HCT116 (cell line): ENCODE measurements around the gene ROBO1. TPM values are rescaled to one million over a fixed set of nuclear protein-coding genes. Genes with fewer than 3 reads are reported as not detected.

Experiments
- ATAC-seq: fragments of 200-7000 bp; cut with Tn5 transposase; 2 replicates; pipeline ENCODE4 v1.9.1; 2020; ENCODE audit warnings: mild to moderate bottlenecking, moderate library complexity
- BruUV-seq: library from RNA; stranded (reverse); fragments of 400-500 nt; replicated peaks from 2 replicates; lab custom pipeline; 2021; lab: Mats Ljungman, UMichigan
- CTCF ChIA-PET: fragments of 300-600 bp; sonication (Branson Sonifier 250); formaldehyde crosslinking; loops from one replicate; lab custom pipeline; 2021; ENCODE audit warnings: antibody characterized with exemption; lab: Charles Lee
- POLR2A ChIA-PET: fragments of 300-600, 350-600 bp; sonication (Branson Sonifier 250); formaldehyde crosslinking; loops from one replicate; lab custom pipeline; 2021; ENCODE audit warnings: antibody characterized with exemption; lab: Charles Lee
- RAD21 ChIA-PET, 2 experiments: fragments of 300-600 bp; sonication (Branson Sonifier 250); formaldehyde crosslinking; loops; one replicate each; lab custom pipeline; 2023; ENCODE audit warnings: low total read pairs in 2 of 2; ENCODE audit not compliant: uncharacterized antibody in 2 of 2, unreplicated experiment in 2 of 2, low non-redundant PET in 1 of 2; lab: Charles Lee
- DNase-seq: peaks from one replicate; pipeline ENCODE4 v3.0.0-alpha.2; 2010; ENCODE audit warnings: low read depth, low spot score
- H2AFZ ChIP-seq: fragments of 200-600 bp; shearing (Covaris generic), sonication (generic); 2 replicates; pipeline ENCODE4 v1.6.1; 2017; ENCODE audit warnings: low read depth, mixed run types, mixed read lengths, antibody characterized with exemption, low read length; ENCODE audit not compliant: poor library complexity, severe bottlenecking
- H3K27ac ChIP-seq: 2 replicates; pipeline ENCODE4 v1.5.1; 2012; ENCODE audit warnings: low read depth, low read length
- H3K27me3 ChIP-seq: fragments of 200-600 bp; sonication (generic); 2 replicates; pipeline ENCODE4 v1.6.1; 2016; ENCODE audit warnings: mixed run types, low read length, mixed read lengths; ENCODE audit not compliant: insufficient read depth
- H3K36me3 ChIP-seq, 2 experiments: fragments of 200-500 bp in 1 of 2; fragments of 200-600 bp in 1 of 2; sonication (Bioruptor generic) in 1 of 2; sonication (generic) in 1 of 2; 2 replicates each; pipeline versions ENCODE4 v1.5.1 to v1.6.1; 2014 to 2016; ENCODE audit warnings: low read length in 2 of 2, inconsistent platforms in 1 of 2, mixed read lengths in 1 of 2, mixed run types in 1 of 2; ENCODE audit not compliant: insufficient read depth in 2 of 2, control insufficient read depth in 1 of 2
- H3K4me1 ChIP-seq, 2 experiments: fragments of 200-600 bp in 1 of 2; sonication (generic) in 1 of 2; 2 replicates each; pipeline versions ENCODE4 v1.5.1 to v1.6.1; 2012 to 2017; ENCODE audit warnings: low read length in 2 of 2, inconsistent platforms in 1 of 2, mild to moderate bottlenecking in 1 of 2, mixed read lengths in 1 of 2, mixed run types in 1 of 2, moderate library complexity in 1 of 2; ENCODE audit not compliant: insufficient read depth in 2 of 2, control insufficient read depth in 1 of 2
- H3K4me2 ChIP-seq: fragments of 200-600 bp; sonication (generic); 2 replicates; pipeline ENCODE4 v1.6.1; 2017; ENCODE audit warnings: mixed run types, low read length, mixed read lengths
- H3K4me3 ChIP-seq, 2 experiments: fragments of 200-600 bp in 1 of 2; sonication (generic) in 1 of 2; replicated peaks in 1 of 2; 2 replicates each; pipeline ENCODE4 v1.5.1; 2011 to 2016; ENCODE audit warnings: low read length in 2 of 2, control low read depth in 1 of 2, low read depth in 1 of 2, mild to moderate bottlenecking in 1 of 2, mixed read lengths in 1 of 2, mixed run types in 1 of 2
- H3K79me2 ChIP-seq: fragments of 200-600 bp; sonication (generic); 2 replicates; pipeline ENCODE4 v1.6.1; 2017; ENCODE audit warnings: mild to moderate bottlenecking, mixed run types, low read length, moderate library complexity, mixed read lengths; ENCODE audit not compliant: insufficient read depth
- H3K9ac ChIP-seq: fragments of 200-600 bp; sonication (generic); 2 replicates; pipeline ENCODE4 v1.6.1; 2016; ENCODE audit warnings: low read length, mixed read lengths
- H3K9me2 ChIP-seq: fragments of 200-600 bp; sonication (generic), shearing (Covaris generic); 2 replicates; pipeline ENCODE4 v1.6.1; 2017; ENCODE audit warnings: mixed run types, mild to moderate bottlenecking, moderate library complexity; ENCODE audit not compliant: insufficient read depth
- H3K9me3 ChIP-seq, 2 experiments: fragments of 200-500 bp in 1 of 2; fragments of 200-600 bp in 1 of 2; sonication (Bioruptor generic) in 1 of 2; sonication (generic) in 1 of 2; 2 replicates each; pipeline ENCODE4 v1.6.1; 2014 to 2017; ENCODE audit warnings: low read length in 2 of 2, mixed read lengths in 2 of 2, inconsistent platforms in 1 of 2, low read depth in 1 of 2, mild to moderate bottlenecking in 1 of 2, mixed run types in 1 of 2, moderate library complexity in 1 of 2; ENCODE audit not compliant: control insufficient read depth in 1 of 2, insufficient read depth in 1 of 2
- H4K20me1 ChIP-seq: fragments of 200-600 bp; sonication (generic), shearing (Covaris generic); 2 replicates; pipeline ENCODE4 v1.6.1; 2017; ENCODE audit warnings: mixed run types, mild to moderate bottlenecking, moderate library complexity; ENCODE audit not compliant: insufficient read depth
- CEBPB ChIP-seq: IDR thresholded peaks from 2 replicates; pipeline ENCODE4 v1.6.1; 2012; ENCODE audit warnings: low read depth
- ELF1 ChIP-seq: IDR thresholded peaks from 2 replicates; pipeline ENCODE4 v1.6.1; 2012; ENCODE audit warnings: low read depth, borderline replicate concordance
- EZH2 ChIP-seq: fragments of 200-600 bp; sonication (generic); IDR thresholded peaks from 2 replicates; pipeline ENCODE4 v1.6.1; 2017; ENCODE audit warnings: antibody characterized with exemption, mixed run types
- EZH2phosphoT487 ChIP-seq: fragments of 200-600 bp; IDR thresholded peaks from 2 replicates; pipeline ENCODE4 v1.6.1; 2018; ENCODE audit warnings: antibody characterized with exemption, borderline replicate concordance
- FOSL1 ChIP-seq: IDR thresholded peaks from 2 replicates; pipeline ENCODE4 v1.6.1; 2012; ENCODE audit warnings: low read depth
- JUND ChIP-seq: IDR thresholded peaks from 2 replicates; pipeline ENCODE4 v1.6.1; 2012
- POLR2A ChIP-seq: IDR thresholded peaks from 2 replicates; pipeline ENCODE4 v1.7.0; 2011; ENCODE audit warnings: borderline replicate concordance; ENCODE audit not compliant: insufficient read depth, insufficient read length; ENCODE audit errors: extremely low read depth
- RAD21 ChIP-seq: IDR thresholded peaks from 2 replicates; pipeline ENCODE4 v1.6.1; 2012; ENCODE audit warnings: low read depth, mild to moderate bottlenecking
- REST ChIP-seq: IDR thresholded peaks from 2 replicates; pipeline ENCODE4 v1.6.1; 2012; ENCODE audit warnings: low read depth
- SIN3A ChIP-seq: IDR thresholded peaks from 2 replicates; pipeline ENCODE4 v1.6.1; 2012; ENCODE audit warnings: low read depth
- SP1 ChIP-seq: IDR thresholded peaks from 2 replicates; pipeline ENCODE4 v1.6.1; 2012; ENCODE audit warnings: low read depth
- SRF ChIP-seq: IDR thresholded peaks from 2 replicates; pipeline ENCODE4 v1.6.1; 2012; ENCODE audit warnings: low read depth
- ZFX ChIP-seq: fragments of 450-650 bp; IDR thresholded peaks from 2 replicates; pipeline ENCODE4 v1.6.1; 2017
- ZNF274 ChIP-seq: fragments of 200-500 bp; sonication (Bioruptor generic); IDR thresholded peaks from 2 replicates; pipeline ENCODE4 v1.6.1; 2014; ENCODE audit warnings: mild to moderate bottlenecking, low read depth, low read length, inconsistent platforms
- intact Hi-C: fragments of 100-400 bp; cut with micrococcal nuclease; formaldehyde crosslinking; loops from 2 replicates; pipeline ENCODE4 v1.10.0; 2022
- total RNA-seq: library from RNA; stranded (reverse); gene quantifications from one replicate; pipeline ENCODE4 v1.2.1, GENCODE V29; 2021; ENCODE audit not compliant: unreplicated experiment
- TF ChIP-seq, protein P1 (sequence below): IDR thresholded peaks from 2 replicates; pipeline ENCODE4 v1.6.1; 2011; ENCODE audit warnings: mild to moderate bottlenecking, low read length, moderate library complexity; ENCODE audit not compliant: insufficient replicate concordance; ENCODE audit errors: extremely low read depth
- TF ChIP-seq, protein P2 (sequence below): IDR thresholded peaks from 2 replicates; pipeline ENCODE4 v1.6.1; 2012
- TF ChIP-seq, protein P3 (sequence below): IDR thresholded peaks from 2 replicates; pipeline ENCODE4 v1.6.1; 2012
- TF ChIP-seq, protein P4 (sequence below), 3 experiments: fragments of 200-600 bp in 1 of 3; sonication (generic) in 1 of 3; IDR thresholded peaks in 2 of 3; conservative IDR thresholded peaks in 1 of 3; 2 replicates each; pipeline ENCODE4 v1.5.1; 2012 to 2017; ENCODE audit warnings: low read depth in 2 of 3, low read length in 2 of 3, antibody characterized with exemption in 1 of 3, borderline replicate concordance in 1 of 3, control low read depth in 1 of 3, mild to moderate bottlenecking in 1 of 3, mixed read lengths in 1 of 3, mixed run types in 1 of 3, moderate library complexity in 1 of 3; ENCODE audit not compliant: insufficient read depth in 1 of 3

The ROBO1 gene
- total RNA-seq, 1 experiment from 2014 or later: 0.27 TPM

GRCh38 chr3:79258479-79258878 lies 509.3 kb downstream of the ROBO1 start:
- Histone ChIP-seq H3K9me3 (peaks cover 18 to 23% of the 10 kb centered on the region in 2 experiments; a peak in 2 of 4 replicates), H3K9ac (no peak overlapping the region), H3K79me2 (no peaks in the 10 kb centered on the region), H3K36me3 (no peaks in the 10 kb centered on the region), H3K4me3 (no peak overlapping the region), H3K27me3 (no peaks in the 10 kb centered on the region), H3K9me2 (no peaks in the 10 kb centered on the region), H3K4me2 (no peak overlapping the region), H4K20me1 (no peaks in the 10 kb centered on the region), H3K27ac (no peak overlapping the region), H3K4me1 (no peaks in the 10 kb centered on the region), H2AFZ (no peak overlapping the region)
- BruUV-seq: no TSS peak
- ChIA-PET RAD21 (no interaction called here), CTCF (no interaction called here), POLR2A (no interaction called here)
- DNase-seq (no peak), ATAC-seq (no peak)
- intact Hi-C loops: no loop called here
- no peak for TF ChIP-seq JUND
- no peak for TF ChIP-seq SIN3A
- TF ChIP-seq, protein P1, sequence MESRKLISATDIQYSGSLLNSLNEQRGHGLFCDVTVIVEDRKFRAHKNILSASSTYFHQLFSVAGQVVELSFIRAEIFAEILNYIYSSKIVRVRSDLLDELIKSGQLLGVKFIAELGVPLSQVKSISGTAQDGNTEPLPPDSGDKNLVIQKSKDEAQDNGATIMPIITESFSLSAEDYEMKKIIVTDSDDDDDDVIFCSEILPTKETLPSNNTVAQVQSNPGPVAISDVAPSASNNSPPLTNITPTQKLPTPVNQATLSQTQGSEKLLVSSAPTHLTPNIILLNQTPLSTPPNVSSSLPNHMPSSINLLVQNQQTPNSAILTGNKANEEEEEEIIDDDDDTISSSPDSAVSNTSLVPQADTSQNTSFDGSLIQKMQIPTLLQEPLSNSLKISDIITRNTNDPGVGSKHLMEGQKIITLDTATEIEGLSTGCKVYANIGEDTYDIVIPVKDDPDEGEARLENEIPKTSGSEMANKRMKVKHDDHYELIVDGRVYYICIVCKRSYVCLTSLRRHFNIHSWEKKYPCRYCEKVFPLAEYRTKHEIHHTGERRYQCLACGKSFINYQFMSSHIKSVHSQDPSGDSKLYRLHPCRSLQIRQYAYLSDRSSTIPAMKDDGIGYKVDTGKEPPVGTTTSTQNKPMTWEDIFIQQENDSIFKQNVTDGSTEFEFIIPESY: no peak
- TF ChIP-seq SRF: no peak
- TF ChIP-seq EZH2phosphoT487: no peak
- no peak for TF ChIP-seq REST
- TF ChIP-seq ELF1: no peak
- TF ChIP-seq ZFX: no peak
- no peak for TF ChIP-seq POLR2A
- no peak for TF ChIP-seq ZNF274
- no peak for TF ChIP-seq FOSL1
- TF ChIP-seq SP1: no peak
- no peak for TF ChIP-seq RAD21
- TF ChIP-seq, protein P2, sequence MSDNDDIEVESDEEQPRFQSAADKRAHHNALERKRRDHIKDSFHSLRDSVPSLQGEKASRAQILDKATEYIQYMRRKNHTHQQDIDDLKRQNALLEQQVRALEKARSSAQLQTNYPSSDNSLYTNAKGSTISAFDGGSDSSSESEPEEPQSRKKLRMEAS: no peak
- TF ChIP-seq, protein P3, sequence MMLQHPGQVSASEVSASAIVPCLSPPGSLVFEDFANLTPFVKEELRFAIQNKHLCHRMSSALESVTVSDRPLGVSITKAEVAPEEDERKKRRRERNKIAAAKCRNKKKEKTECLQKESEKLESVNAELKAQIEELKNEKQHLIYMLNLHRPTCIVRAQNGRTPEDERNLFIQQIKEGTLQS: no peak
- TF ChIP-seq CEBPB: no peak
- no peak for TF ChIP-seq EZH2
- TF ChIP-seq, protein P4, sequence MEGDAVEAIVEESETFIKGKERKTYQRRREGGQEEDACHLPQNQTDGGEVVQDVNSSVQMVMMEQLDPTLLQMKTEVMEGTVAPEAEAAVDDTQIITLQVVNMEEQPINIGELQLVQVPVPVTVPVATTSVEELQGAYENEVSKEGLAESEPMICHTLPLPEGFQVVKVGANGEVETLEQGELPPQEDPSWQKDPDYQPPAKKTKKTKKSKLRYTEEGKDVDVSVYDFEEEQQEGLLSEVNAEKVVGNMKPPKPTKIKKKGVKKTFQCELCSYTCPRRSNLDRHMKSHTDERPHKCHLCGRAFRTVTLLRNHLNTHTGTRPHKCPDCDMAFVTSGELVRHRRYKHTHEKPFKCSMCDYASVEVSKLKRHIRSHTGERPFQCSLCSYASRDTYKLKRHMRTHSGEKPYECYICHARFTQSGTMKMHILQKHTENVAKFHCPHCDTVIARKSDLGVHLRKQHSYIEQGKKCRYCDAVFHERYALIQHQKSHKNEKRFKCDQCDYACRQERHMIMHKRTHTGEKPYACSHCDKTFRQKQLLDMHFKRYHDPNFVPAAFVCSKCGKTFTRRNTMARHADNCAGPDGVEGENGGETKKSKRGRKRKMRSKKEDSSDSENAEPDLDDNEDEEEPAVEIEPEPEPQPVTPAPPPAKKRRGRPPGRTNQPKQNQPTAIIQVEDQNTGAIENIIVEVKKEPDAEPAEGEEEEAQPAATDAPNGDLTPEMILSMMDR (IDR thresholded peaks at IDR 0.05 in 2 of 3, conservative IDR thresholded peaks at IDR 0.05 in 1 of 3; ENCODE audit: borderline replicate concordance in 1 of 3, insufficient read depth in 1 of 3, low read depth in 2 of 3, low read length in 2 of 3): no peak
